AG09309 (cell line): ENCODE results near the gene CASQ1.

Experiments
- DNase-seq: peaks from one replicate; pipeline ENCODE4 v3.0.0-alpha.2; 2010; ENCODE audit warnings: low read depth
- H3K4me3 ChIP-seq: 2 replicates; pipeline ENCODE4 v1.5.1; 2011; ENCODE audit warnings: mild to moderate bottlenecking, low read depth, low read length, moderate library complexity; ENCODE audit not compliant: control insufficient read depth
- CTCF ChIP-seq: IDR thresholded peaks from 2 replicates; pipeline ENCODE4 v1.5.1; 2011; ENCODE audit warnings: mild to moderate bottlenecking, low read depth, low read length, inconsistent platforms; ENCODE audit not compliant: insufficient read depth, control insufficient read depth; ENCODE audit errors: missing control alignments

The CASQ1 gene

GRCh38 chr1:160177231-160177630 is 13.1 kb upstream of the CASQ1 start:
- no peak for DNase-seq
- H3K4me3 ChIP-seq, result no peak overlapping the region
- TF ChIP-seq CTCF, result no peak

- H3K4me3 ChIP-seq, result no peak overlapping the region
- no peak for DNase-seq
- no peak for TF ChIP-seq CTCF
Observed at GRCh38 chr1:160177667-160178066, 12.7 kb upstream of the CASQ1 start.

- TF ChIP-seq CTCF, result no peak
- DNase-seq, result no peak
- no peak overlapping the region for H3K4me3 ChIP-seq
Observed at GRCh38 chr1:160178731-160179130, 11.6 kb upstream of the CASQ1 start.

GRCh38 chr1:160179336-160179735 is 11.0 kb upstream of the CASQ1 start:
- no peak for DNase-seq
- H3K4me3 ChIP-seq, result no peak overlapping the region
- TF ChIP-seq CTCF, result no peak

- DNase-seq, result no peak
- H3K4me3 ChIP-seq, result no peak overlapping the region
- no peak for TF ChIP-seq CTCF
Observed at GRCh38 chr1:160186246-160186645, 4.1 kb upstream of the CASQ1 start.

- no peak for DNase-seq
- H3K4me3 ChIP-seq, result no peak overlapping the region
- no peak for TF ChIP-seq CTCF
Observed at GRCh38 chr1:160186729-160187128, 3.6 kb upstream of the CASQ1 start.

GRCh38 chr1:160187407-160187806 is 3.0 kb upstream of the CASQ1 start:
- H3K4me3 ChIP-seq, result no peak overlapping the region
- no peak for TF ChIP-seq CTCF
- DNase-seq, result no peak
